Vagina (tissue), 2 donors: ENCODE measurements around the gene PHYH.

Source experiments
- CTCF ChIP-seq, 3 experiments: fragments of 450-650 bp in 2 of 3; fragments of 200-600 bp in 1 of 3; sonication (generic) in 1 of 3; IDR thresholded peaks; one replicate each; pipeline ENCODE4 v1.5.1; 2017 to 2019; ENCODE audit warnings: antibody characterized with exemption in 3 of 3, mild to moderate bottlenecking in 2 of 3, moderate library complexity in 2 of 3
- POLR2AphosphoS5 ChIP-seq, 2 donors: sonication (generic); formaldehyde crosslinking; IDR thresholded peaks; one replicate each; pipeline ENCODE4 v1.9.0; 2017; ENCODE audit warnings: antibody characterized with exemption in 2 of 2, mild to moderate bottlenecking in 2 of 2, low read depth in 1 of 2; ENCODE audit not compliant: insufficient read depth in 1 of 2

GRCh38 chr10:13236638-13237037, 63.2 kb downstream of the PHYH start:
- TF ChIP-seq CTCF (IDR thresholded peaks at IDR 0.05) = no peak
- TF ChIP-seq POLR2AphosphoS5 (IDR thresholded peaks at IDR 0.05; ENCODE audit: insufficient read depth in 1 of 2, low read depth in 1 of 2) = no peak
